HEK293T (cell line): ENCODE measurements around the gene FSCN2.

Experiments used
- CTCF ChIA-PET: fragments of 350-600 bp; formaldehyde crosslinking; extraction: SDS; loops from one replicate; lab custom pipeline; 2021; ENCODE audit warnings: antibody characterized with exemption, inconsistent platforms; lab: Yijun Ruan, JAX
- POLR2A ChIA-PET: fragments of 350-600 bp; formaldehyde crosslinking; extraction: SDS; loops from one replicate; lab custom pipeline; 2020; ENCODE audit warnings: antibody characterized with exemption, inconsistent platforms; lab: Yijun Ruan, JAX
- DNase-seq: peaks from one replicate; pipeline ENCODE4 v3.0.0; 2012; ENCODE audit warnings: mixed read lengths; ENCODE audit errors: extremely low spot score
- ARNT ChIP-seq: fragments of 450-650 bp; IDR thresholded peaks from 2 replicates; pipeline ENCODE4 v1.6.1; 2017; ENCODE audit warnings: mild to moderate bottlenecking
- BHLHE40 ChIP-seq: fragments of 450-650 bp; IDR thresholded peaks from 2 replicates; pipeline ENCODE4 v1.6.1; 2016; ENCODE audit warnings: mild to moderate bottlenecking, moderate library complexity, borderline replicate concordance
- CTBP1 ChIP-seq: fragments of 450-650 bp; IDR thresholded peaks from 2 replicates; pipeline ENCODE4 v1.6.1; 2016; ENCODE audit warnings: borderline replicate concordance
- ELF4 ChIP-seq: fragments of 450-650 bp; IDR thresholded peaks from 2 replicates; pipeline ENCODE4 v1.6.1; 2017; ENCODE audit warnings: antibody characterized with exemption
- FOXA1 ChIP-seq: fragments of 450-650 bp; IDR thresholded peaks from 2 replicates; pipeline ENCODE4 v1.6.1; 2016; ENCODE audit warnings: mild to moderate bottlenecking
- FOXK2 ChIP-seq: fragments of 450-650 bp; IDR thresholded peaks from 2 replicates; pipeline ENCODE4 v1.6.1; 2016; ENCODE audit warnings: mild to moderate bottlenecking
- FOXM1 ChIP-seq: fragments of 450-650 bp; IDR thresholded peaks from 2 replicates; pipeline ENCODE4 v1.6.1; 2017; ENCODE audit warnings: mild to moderate bottlenecking, borderline replicate concordance
- HDGF ChIP-seq: fragments of 450-650 bp; IDR thresholded peaks from 2 replicates; pipeline ENCODE4 v1.6.1; 2017; ENCODE audit warnings: antibody characterized with exemption, borderline replicate concordance
- L3MBTL2 ChIP-seq: fragments of 450-650 bp; conservative IDR thresholded peaks from 2 replicates; pipeline ENCODE4 v1.6.1; 2016; ENCODE audit warnings: mild to moderate bottlenecking
- LEF1 ChIP-seq: fragments of 450-650 bp; IDR thresholded peaks from 2 replicates; pipeline ENCODE4 v1.6.1; 2017; ENCODE audit warnings: mild to moderate bottlenecking, borderline replicate concordance
- NFRKB ChIP-seq: fragments of 450-650 bp; IDR thresholded peaks from 2 replicates; pipeline ENCODE4 v1.6.1; 2016; ENCODE audit warnings: mild to moderate bottlenecking, moderate library complexity
- PKNOX1 ChIP-seq: fragments of 450-650 bp; IDR thresholded peaks from 2 replicates; pipeline ENCODE4 v1.6.1; 2016
- SP1 ChIP-seq: fragments of 450-650 bp; IDR thresholded peaks from 2 replicates; pipeline ENCODE4 v1.6.1; 2017
- SUZ12 ChIP-seq: fragments of 450-650 bp; IDR thresholded peaks from 2 replicates; pipeline ENCODE4 v1.6.1; 2016; ENCODE audit warnings: mild to moderate bottlenecking
- TARDBP ChIP-seq: fragments of 450-650 bp; IDR thresholded peaks from 2 replicates; pipeline ENCODE4 v1.6.1; 2016
- ZNF384 ChIP-seq: fragments of 450-650 bp; IDR thresholded peaks from 2 replicates; pipeline ENCODE4 v1.6.1; 2016

The FSCN2 gene

GRCh38 chr17:81549826-81550225 is 21.6 kb downstream of the FSCN2 start:
- CTCF ChIA-PET, result no interaction called here
- POLR2A ChIA-PET, result no interaction called here
- DNase-seq, result no peak
- TF ChIP-seq ELF4 (no peak), HDGF (no peak), ZNF384 (no peak), LEF1 (no peak), PKNOX1 (no peak), SP1 (no peak), ARNT (no peak), NFRKB (no peak), SUZ12 (no peak), TARDBP (no peak), FOXA1 (no peak), FOXK2 (no peak), L3MBTL2 (no peak), FOXM1 (no peak), BHLHE40 (no peak), CTBP1 (no peak)

- ChIA-PET CTCF (interaction anchor here (0.5 kb wide), 1 partner anchor 65 kb away, joined by 3 read pairs; no protein-coding TSS in a partner anchor), POLR2A (interaction anchor here (2.6 to 2.9 kb wide), 2 partner anchors 7 to 18 kb away, joined by 22 to 28 read pairs; no protein-coding TSS in a partner anchor)
- no peak for TF ChIP-seq FOXK2
- no peak for TF ChIP-seq CTBP1
- no peak for TF ChIP-seq BHLHE40
- no peak for TF ChIP-seq TARDBP
- no peak for TF ChIP-seq FOXM1
- TF ChIP-seq HDGF, result no peak
- TF ChIP-seq SUZ12, result no peak
- no peak for TF ChIP-seq L3MBTL2
- no peak for TF ChIP-seq ARNT
- no peak for TF ChIP-seq LEF1
- no peak for TF ChIP-seq ELF4
- no peak for TF ChIP-seq SP1
- TF ChIP-seq FOXA1, result no peak
- no peak for TF ChIP-seq ZNF384
- no peak for TF ChIP-seq PKNOX1
- TF ChIP-seq NFRKB, result no peak
- DNase-seq, result no peak
Observed at GRCh38 chr17:81550285-81550684, 22.1 kb downstream of the FSCN2 start.

- ChIA-PET CTCF (interaction anchor here (0.5 kb wide), 1 partner anchor 66 kb away, joined by 3 read pairs; no protein-coding TSS in a partner anchor), POLR2A (interaction anchor here (1.0 to 2.9 kb wide), 5 partner anchors 8 to 257 kb away, joined by 3 to 28 read pairs (median 16); no protein-coding TSS in a partner anchor)
- no peak for DNase-seq
- TF ChIP-seq FOXK2, result no peak
Observed at GRCh38 chr17:81550830-81551457, 22.8 kb downstream of the FSCN2 start.

- DNase-seq, result peak; percentile 39
- ChIA-PET CTCF (interaction anchor here (0.9 to 1.0 kb wide), 2 partner anchors 296 to 299 kb away, joined by 3 to 5 read pairs; no protein-coding TSS in a partner anchor), POLR2A (interaction anchor here (0.8 to 2.9 kb wide), 16 partner anchors 9 to 258 kb away, joined by 3 to 28 read pairs (median 5); partner anchors contain the start of genes ACTG1, FSCN2 and MRPL12)
- TF ChIP-seq SUZ12, result no peak
- TF ChIP-seq LEF1, result no peak
- no peak for TF ChIP-seq TARDBP
- no peak for TF ChIP-seq BHLHE40
- no peak for TF ChIP-seq SP1
- no peak for TF ChIP-seq FOXA1
- no peak for TF ChIP-seq ARNT
- no peak for TF ChIP-seq HDGF
- TF ChIP-seq ZNF384, result no peak
- no peak for TF ChIP-seq PKNOX1
- TF ChIP-seq ELF4, result no peak
- TF ChIP-seq FOXK2, result no peak
Observed at GRCh38 chr17:81551458-81552243, 23.5 kb downstream of the FSCN2 start.

GRCh38 chr17:81552244-81553017 is 24.3 kb downstream of the FSCN2 start, which contains the start of gene FAAP100:
Gene FAAP100 (minus strand): TSS chr17:81552353. CDS start chr17:81552330, 23 bp downstream.
- TF ChIP-seq CTBP1, result no peak
- TF ChIP-seq LEF1, result no peak
- no peak for TF ChIP-seq SUZ12
- DNase-seq, result peak; percentile 94
- CTCF ChIA-PET, result interaction anchor here (0.5 to 1.0 kb wide), 4 partner anchors 111 to 300 kb away, joined by 3 to 5 read pairs (median 3); no protein-coding TSS in a partner anchor
- POLR2A ChIA-PET, result interaction anchor here (0.6 to 2.9 kb wide), 23 partner anchors 10 to 257 kb away, joined by 3 to 28 read pairs (median 4); partner anchors contain the start of genes ACTG1, FSCN2, MRPL12 and SLC38A10
